ENCODE data around the gene TMIGD3.
A peak's percentile ranks its signal among the peaks of the same experiment; 100 is the strongest.

The TMIGD3 gene

GRCh38 chr1:111474106-111474505, 29.3 kb downstream of the TMIGD3 start:
- no peak for FAIRE-seq

GRCh38 chr1:111471538-111471937, 31.9 kb downstream of the TMIGD3 start:
- FAIRE-seq, result no peak

- no peak for FAIRE-seq
These were observed 32.4 kb downstream of the TMIGD3 start for GRCh38 chr1:111471012-111471411.

- no peak for FAIRE-seq
These were observed 32.8 kb downstream of the TMIGD3 start for GRCh38 chr1:111470596-111470995.

- FAIRE-seq, result no peak
These were observed 33.9 kb downstream of the TMIGD3 start for GRCh38 chr1:111469539-111469938.

GRCh38 chr1:111468717-111469100, 34.7 kb downstream of the TMIGD3 start:
- FAIRE-seq, result no peak

- FAIRE-seq, result no peak
These were observed 35.3 kb downstream of the TMIGD3 start for GRCh38 chr1:111467865-111468716.

- no peak for FAIRE-seq
These were observed 37.0 kb downstream of the TMIGD3 start for GRCh38 chr1:111466480-111466879.

GRCh38 chr1:111465754-111466153, 37.7 kb downstream of the TMIGD3 start:
- FAIRE-seq, result no peak

GRCh38 chr1:111463029-111463683, 40.3 kb downstream of the TMIGD3 start:
- no peak for FAIRE-seq

GRCh38 chr1:111462370-111463028, 40.9 kb downstream of the TMIGD3 start:
- FAIRE-seq, result no peak

- no peak for FAIRE-seq
These were observed 41.7 kb downstream of the TMIGD3 start for GRCh38 chr1:111461765-111462164.

GRCh38 chr1:111455642-111456031, 47.8 kb downstream of the TMIGD3 start:
- FAIRE-seq, result no peak

- FAIRE-seq, result no peak
These were observed 48.4 kb downstream of the TMIGD3 start for GRCh38 chr1:111454859-111455641.

GRCh38 chr1:111453706-111454105, 49.7 kb downstream of the TMIGD3 start:
- FAIRE-seq, result no peak

GRCh38 chr1:111452581-111452980, 50.9 kb downstream of the TMIGD3 start:
- no peak for FAIRE-seq

- FAIRE-seq, result no peak
These were observed 53.2 kb downstream of the TMIGD3 start for GRCh38 chr1:111450185-111450584.

- FAIRE-seq, result no peak
These were observed 53.8 kb downstream of the TMIGD3 start for GRCh38 chr1:111449703-111450017.

GRCh38 chr1:111448918-111449702, 54.3 kb downstream of the TMIGD3 start, which contains the start of the genes ATP5PB and WDR77:
TSS of gene ATP5PB (plus strand) at chr1:111449464. CDS start at chr1:111449542, 78 bp downstream.
TSS of gene WDR77 (minus strand) at chr1:111449256. CDS start at chr1:111449169, 87 bp downstream.
- FAIRE-seq, result peak; percentile 94

- no peak for FAIRE-seq
These were observed 54.9 kb downstream of the TMIGD3 start for GRCh38 chr1:111448482-111448917.

- FAIRE-seq, result no peak
These were observed 56.2 kb downstream of the TMIGD3 start for GRCh38 chr1:111446967-111447892.
